Measurements from ENCODE around the gene THEM5. TPM values are rescaled to one million over a fixed set of nuclear protein-coding genes. Genes with fewer than 3 reads are reported as not detected.

Gene THEM5
- total RNA-seq (2022; extraction: Qiagen RNA extraction; ENCODE audit: low read depth) = not detected in 5 replicates

GRCh38 chr1:151853411-151853943 lies at the start of gene THEM5:
Gene THEM5 (minus strand): TSS chr1:151853712. CDS start chr1:151853565, 147 bp downstream.

GRCh38 chr1:151839457-151840403 lies 13.8 kb downstream of the THEM5 start, which contains the start of gene C2CD4D:
Gene C2CD4D (minus strand): TSS chr1:151839820. CDS start chr1:151838989, 831 bp downstream.

GRCh38 chr1:151831605-151832004 lies 21.9 kb downstream of the THEM5 start, which contains the start of gene RORC:
Gene RORC (minus strand): TSS chr1:151831802. CDS start chr1:151831764, 38 bp downstream.

GRCh38 chr1:151805066-151805820 lies 48.3 kb downstream of the THEM5 start, which contains the start of gene LINGO4:
Gene LINGO4 (minus strand): TSS chr1:151805419. CDS start chr1:151802704, 2,715 bp downstream.

Other genes with a start within 250 kb of the THEM5 start
- 6.8 to 10.9 TPM (median 7.5 TPM) in 5 replicates for gene SNX27, start 241.7 kb downstream of the THEM5 start, total RNA-seq (2022; extraction: Qiagen RNA extraction; ENCODE audit: low read depth)
- gene CELF3, start 136.9 kb downstream of the THEM5 start, total RNA-seq (2022; extraction: Qiagen RNA extraction; ENCODE audit: low read depth) = not detected in 5 replicates
- not detected in 5 replicates for gene RIIAD1, start 132.2 kb downstream of the THEM5 start, total RNA-seq (2022; extraction: Qiagen RNA extraction; ENCODE audit: low read depth)
- 69.1 to 95.3 TPM (median 81.1 TPM) in 5 replicates for gene MRPL9, start 90.2 kb downstream of the THEM5 start, total RNA-seq (2022; extraction: Qiagen RNA extraction; ENCODE audit: low read depth)
- 5.4 to 6.3 TPM (median 6.2 TPM) in 5 replicates for gene TDRKH, start 63.2 kb downstream of the THEM5 start, total RNA-seq (2022; extraction: Qiagen RNA extraction; ENCODE audit: low read depth)
- not detected in 5 replicates for gene LINGO4, start 48.3 kb downstream of the THEM5 start, total RNA-seq (2022; extraction: Qiagen RNA extraction; ENCODE audit: low read depth)
- gene RORC, start 21.9 kb downstream of the THEM5 start, total RNA-seq (2022; extraction: Qiagen RNA extraction; ENCODE audit: low read depth) = not detected in 5 replicates
- not detected in 5 replicates for gene C2CD4D, start 13.9 kb downstream of the THEM5 start, total RNA-seq (2022; extraction: Qiagen RNA extraction; ENCODE audit: low read depth)
- gene THEM4, start 55.8 kb upstream of the THEM5 start, total RNA-seq (2022; extraction: Qiagen RNA extraction; ENCODE audit: low read depth) = 12.1 to 15.5 TPM (median 14.1 TPM) in 5 replicates
- gene S100A10, start 140.1 kb upstream of the THEM5 start, total RNA-seq (2022; extraction: Qiagen RNA extraction; ENCODE audit: low read depth) = 1,857 to 2,427 TPM (median 2,095 TPM) in 5 replicates
- gene S100A11, start 183.3 kb upstream of the THEM5 start, total RNA-seq (2022; extraction: Qiagen RNA extraction; ENCODE audit: low read depth) = 1,713 to 1,961 TPM (median 1,862 TPM) in 5 replicates
- gene TCHHL1, start 235.4 kb upstream of the THEM5 start, total RNA-seq (2022; extraction: Qiagen RNA extraction; ENCODE audit: low read depth) = not detected in 5 replicates

All from A549 treated with RU486 at 1 μM for 4 hours (cell line).